Mucosa of stomach (tissue), 1 donor: Measurements from ENCODE around the gene INSYN1.
"Not testable (repeated sequence)": the region's sequence is repeated elsewhere in the genome, so short reads cannot be mapped to it uniquely, and the experiment has no call there.

Experiments used
- H3K27me3 ChIP-seq: one replicate; pipeline ENCODE4 v1.7.0; 2013; ENCODE audit warnings: mild to moderate bottlenecking, low read length; ENCODE audit not compliant: control insufficient read depth, insufficient read depth
- H3K36me3 ChIP-seq: one replicate; pipeline ENCODE4 v1.7.0; 2013; ENCODE audit warnings: low read length; ENCODE audit not compliant: control insufficient read depth, insufficient read depth
- H3K4me1 ChIP-seq: one replicate; pipeline ENCODE4 v1.7.0; 2013; ENCODE audit warnings: mild to moderate bottlenecking, low read length; ENCODE audit not compliant: control insufficient read depth, insufficient read depth
- H3K4me3 ChIP-seq: one replicate; pipeline ENCODE4 v1.7.0; 2013; ENCODE audit warnings: low read length
- H3K9ac ChIP-seq: one replicate; pipeline ENCODE4 v1.7.0; 2013; ENCODE audit warnings: mild to moderate bottlenecking, low read length, moderate library complexity
- H3K9me3 ChIP-seq: one replicate; pipeline ENCODE4 v1.7.0; 2013; ENCODE audit warnings: mild to moderate bottlenecking, low read length, moderate library complexity; ENCODE audit not compliant: control insufficient read depth
- donor health status: Pancreatic carcinoma.

Gene INSYN1

GRCh38 chr15:73717206-73717605 lies 35.9 kb downstream of the INSYN1 start:
- no peaks in the 10 kb centered on the region for H3K27me3 ChIP-seq
- no peaks in the 10 kb centered on the region for H3K36me3 ChIP-seq
- no peaks in the 10 kb centered on the region for H3K9me3 ChIP-seq
- no peaks in the 10 kb centered on the region for H3K4me1 ChIP-seq
- H3K4me3 ChIP-seq = no peak overlapping the region
- H3K9ac ChIP-seq = no peak overlapping the region

GRCh38 chr15:73716417-73716816 lies 36.7 kb downstream of the INSYN1 start:
- Histone ChIP-seq H3K4me3 (no peak overlapping the region), H3K9ac (no peak overlapping the region), H3K36me3 (no peaks in the 10 kb centered on the region), H3K9me3 (no peaks in the 10 kb centered on the region), H3K4me1 (no peaks in the 10 kb centered on the region), H3K27me3 (no peaks in the 10 kb centered on the region)

- Histone ChIP-seq H3K9ac (no peak overlapping the region), H3K4me3 (no peak overlapping the region), H3K27me3 (no peaks in the 10 kb centered on the region), H3K4me1 (no peaks in the 10 kb centered on the region), H3K36me3 (no peaks in the 10 kb centered on the region), H3K9me3 (no peaks in the 10 kb centered on the region)
Observed at GRCh38 chr15:73715417-73715816, 37.7 kb downstream of the INSYN1 start.

- Histone ChIP-seq H3K9ac (no peak overlapping the region), H3K4me1 (no peaks in the 10 kb centered on the region), H3K4me3 (no peak overlapping the region), H3K36me3 (no peaks in the 10 kb centered on the region), H3K27me3 (no peaks in the 10 kb centered on the region), H3K9me3 (no peaks in the 10 kb centered on the region)
Observed at GRCh38 chr15:73714695-73715301, 38.4 kb downstream of the INSYN1 start.

GRCh38 chr15:73712107-73712506 lies 41.0 kb downstream of the INSYN1 start:
- peaks cover 7% of the 10 kb centered on the region for H3K36me3 ChIP-seq
- H3K4me1 ChIP-seq = no peaks in the 10 kb centered on the region
- H3K9ac ChIP-seq = no peak overlapping the region
- H3K27me3 ChIP-seq = no peaks in the 10 kb centered on the region
- no peaks in the 10 kb centered on the region for H3K9me3 ChIP-seq
- no peak overlapping the region for H3K4me3 ChIP-seq

- Histone ChIP-seq H3K4me3 (no peak overlapping the region), H3K4me1 (no peaks in the 10 kb centered on the region), H3K9ac (no peak overlapping the region), H3K9me3 (no peaks in the 10 kb centered on the region), H3K27me3 (no peaks in the 10 kb centered on the region), H3K36me3 (peaks cover 7% of the 10 kb centered on the region)
Observed at GRCh38 chr15:73711526-73711925, 41.6 kb downstream of the INSYN1 start.

GRCh38 chr15:73710321-73710720 lies 42.8 kb downstream of the INSYN1 start:
- no peaks in the 10 kb centered on the region for H3K27me3 ChIP-seq
- H3K9me3 ChIP-seq = no peaks in the 10 kb centered on the region
- H3K4me3 ChIP-seq = no peak overlapping the region
- H3K9ac ChIP-seq = no peak overlapping the region
- H3K36me3 ChIP-seq = peaks cover 7% of the 10 kb centered on the region
- no peaks in the 10 kb centered on the region for H3K4me1 ChIP-seq

- Histone ChIP-seq H3K9ac (no peak overlapping the region), H3K36me3 (peaks cover 7% of the 10 kb centered on the region), H3K4me3 (no peak overlapping the region), H3K27me3 (no peaks in the 10 kb centered on the region), H3K9me3 (no peaks in the 10 kb centered on the region), H3K4me1 (no peaks in the 10 kb centered on the region)
Observed at GRCh38 chr15:73709686-73710085, 43.5 kb downstream of the INSYN1 start.

- H3K27me3 ChIP-seq = no peaks in the 10 kb centered on the region
- H3K9me3 ChIP-seq = no peaks in the 10 kb centered on the region
- H3K4me3 ChIP-seq = no peak overlapping the region
- no peak overlapping the region for H3K9ac ChIP-seq
- peaks cover 7% of the 10 kb centered on the region for H3K36me3 ChIP-seq
- H3K4me1 ChIP-seq = no peaks in the 10 kb centered on the region
Observed at GRCh38 chr15:73709241-73709640, 43.9 kb downstream of the INSYN1 start.

- Histone ChIP-seq H3K27me3 (no peaks in the 10 kb centered on the region), H3K9ac (no peak overlapping the region), H3K4me1 (no peaks in the 10 kb centered on the region), H3K36me3 (peaks cover 7% of the 10 kb centered on the region), H3K4me3 (no peak overlapping the region), H3K9me3 (no peaks in the 10 kb centered on the region)
Observed at GRCh38 chr15:73708691-73709090, 44.5 kb downstream of the INSYN1 start.

GRCh38 chr15:73704869-73705645 lies 48.1 kb downstream of the INSYN1 start:
- Histone ChIP-seq H3K9me3 (no peaks in the 10 kb centered on the region), H3K27me3 (no peaks in the 10 kb centered on the region), H3K4me3 (no peak overlapping the region), H3K9ac (no peak overlapping the region), H3K4me1 (no peaks in the 10 kb centered on the region), H3K36me3 (peaks cover 7% of the 10 kb centered on the region)

- H3K4me3 ChIP-seq, H3K27me3 ChIP-seq, H3K9me3 ChIP-seq, H3K36me3 ChIP-seq, H3K4me1 ChIP-seq, H3K9ac ChIP-seq: not testable (repeated sequence)
Observed at GRCh38 chr15:73704142-73704868, 48.8 kb downstream of the INSYN1 start.
